Panc1 (cell line): ENCODE results near the gene SEMA6A. TPM values are rescaled to one million over a fixed set of nuclear protein-coding genes. Genes with fewer than 3 reads are reported as not detected.

Source experiments
- ATAC-seq: fragments of 200-7000 bp; cut with Tn5 transposase; 2 replicates; pipeline ENCODE4 v1.9.1; 2020; ENCODE audit warnings: mild to moderate bottlenecking, moderate library complexity
- BruUV-seq: library from RNA; stranded (reverse); fragments of 400-500 nt; replicated peaks from 2 replicates; lab custom pipeline; 2021; lab: Mats Ljungman, UMichigan
- CTCF ChIA-PET: fragments of 300-600 bp; sonication (Branson Sonifier 250); formaldehyde crosslinking; loops from one replicate; lab custom pipeline; 2022; ENCODE audit warnings: antibody characterized with exemption; lab: Charles Lee
- POLR2A ChIA-PET: fragments of 300-600 bp; sonication (Branson Sonifier 250); formaldehyde crosslinking; loops from one replicate; lab custom pipeline; 2022; ENCODE audit warnings: antibody characterized with exemption; lab: Charles Lee
- DNase-seq: peaks from one replicate; pipeline ENCODE4 v3.0.0-alpha.2; 2010; ENCODE audit warnings: low read depth, low spot score
- H3K27ac ChIP-seq: 2 replicates; pipeline ENCODE4 v1.5.1; 2011; ENCODE audit warnings: mild to moderate bottlenecking, low read length, inconsistent platforms
- H3K27me3 ChIP-seq: fragments of 200-500 bp; sonication (Bioruptor generic); 2 replicates; pipeline ENCODE4 v1.6.0; 2014; ENCODE audit warnings: low read length, inconsistent platforms; ENCODE audit not compliant: control insufficient read depth, insufficient read depth
- H3K36me3 ChIP-seq: fragments of 200-500 bp; sonication (Bioruptor generic); 2 replicates; pipeline ENCODE4 v1.5.1; 2014; ENCODE audit warnings: inconsistent platforms, mild to moderate bottlenecking, low read length, moderate library complexity; ENCODE audit not compliant: control insufficient read depth, insufficient read depth
- H3K4me1 ChIP-seq: 2 replicates; pipeline ENCODE4 v1.5.1; 2011; ENCODE audit warnings: inconsistent platforms, mild to moderate bottlenecking, low read length, moderate library complexity; ENCODE audit not compliant: control insufficient read depth, insufficient read depth
- H3K4me3 ChIP-seq, 2 experiments: 2 replicates each; pipeline ENCODE4 v1.5.1; 2011 to 2012; ENCODE audit warnings: low read depth in 2 of 2, low read length in 2 of 2, mild to moderate bottlenecking in 2 of 2, inconsistent platforms in 1 of 2, moderate library complexity in 1 of 2
- H3K9me3 ChIP-seq: fragments of 200-500 bp; sonication (Bioruptor generic); 2 replicates; pipeline ENCODE4 v1.5.1; 2014; ENCODE audit warnings: low read depth, mild to moderate bottlenecking, inconsistent platforms, low read length, moderate library complexity; ENCODE audit not compliant: control insufficient read depth, insufficient read depth
- CTCF ChIP-seq: fragments of 450-650 bp; IDR thresholded peaks from 2 replicates; pipeline ENCODE4 v1.5.1; 2017; ENCODE audit warnings: mild to moderate bottlenecking
- POLR2AphosphoS5 ChIP-seq: IDR thresholded peaks from 2 replicates; pipeline ENCODE4 v1.6.1; 2012; ENCODE audit warnings: mild to moderate bottlenecking, low read depth, low read length, moderate library complexity
- SIN3A ChIP-seq: IDR thresholded peaks from 2 replicates; pipeline ENCODE4 v1.6.1; 2012; ENCODE audit warnings: low read depth, mild to moderate bottlenecking, low read length, moderate library complexity, borderline replicate concordance; ENCODE audit not compliant: insufficient read depth
- TCF7L2 ChIP-seq: IDR thresholded peaks from 2 replicates; pipeline ENCODE4 v1.6.1; 2011; ENCODE audit warnings: mild to moderate bottlenecking, low read depth, low read length, inconsistent platforms
- in situ Hi-C: cut with HindIII; loops from 2 replicates; pipeline ENCODE4 v1.10.0; 2016; ENCODE audit warnings: low sequenced_read_pairs, low pct_unique_long_range_greater_than_20kb
- intact Hi-C: fragments of 100-400 bp; cut with micrococcal nuclease; formaldehyde crosslinking; loops from one replicate; pipeline ENCODE4 v1.10.0; 2022; ENCODE audit not compliant: unreplicated experiment
- total RNA-seq: library from RNA; stranded (reverse); gene quantifications from one replicate; pipeline ENCODE4 v1.2.1, GENCODE V29; 2021; ENCODE audit not compliant: unreplicated experiment
- TF ChIP-seq, protein P1 (sequence below), 2 experiments: IDR thresholded peaks; 2 replicates each; pipeline ENCODE4 v1.6.1; 2011 to 2012; ENCODE audit warnings: low read depth in 2 of 2, control low read depth in 1 of 2, low read length in 1 of 2, mild to moderate bottlenecking in 1 of 2, moderate library complexity in 1 of 2; ENCODE audit not compliant: insufficient read depth in 1 of 2

SEMA6A gene
- total RNA-seq, 1 experiment from 2014 or later: 0.54 TPM

GRCh38 chr5:116573279-116573701 lies 1.3 kb downstream of the SEMA6A start:
- no TSS peak for BruUV-seq
- Histone ChIP-seq H3K9me3 (no peaks in the 10 kb centered on the region), H3K4me1 (peaks cover 23% of the 10 kb centered on the region), H3K4me3 (peak overlapping the region; percentile 27 to 60), H3K27ac (no peak overlapping the region), H3K27me3 (peaks cover 45% of the 10 kb centered on the region), H3K36me3 (no peaks in the 10 kb centered on the region)
- intact Hi-C loops (no loop called here), in situ Hi-C loops (no loop called here)
- no peak for DNase-seq
- POLR2A ChIA-PET: no interaction called here
- CTCF ChIA-PET: no interaction called here
- TF ChIP-seq CTCF (no peak), TCF7L2 (no peak), SIN3A (no peak), POLR2AphosphoS5 (no peak)
- TF ChIP-seq, protein P1, sequence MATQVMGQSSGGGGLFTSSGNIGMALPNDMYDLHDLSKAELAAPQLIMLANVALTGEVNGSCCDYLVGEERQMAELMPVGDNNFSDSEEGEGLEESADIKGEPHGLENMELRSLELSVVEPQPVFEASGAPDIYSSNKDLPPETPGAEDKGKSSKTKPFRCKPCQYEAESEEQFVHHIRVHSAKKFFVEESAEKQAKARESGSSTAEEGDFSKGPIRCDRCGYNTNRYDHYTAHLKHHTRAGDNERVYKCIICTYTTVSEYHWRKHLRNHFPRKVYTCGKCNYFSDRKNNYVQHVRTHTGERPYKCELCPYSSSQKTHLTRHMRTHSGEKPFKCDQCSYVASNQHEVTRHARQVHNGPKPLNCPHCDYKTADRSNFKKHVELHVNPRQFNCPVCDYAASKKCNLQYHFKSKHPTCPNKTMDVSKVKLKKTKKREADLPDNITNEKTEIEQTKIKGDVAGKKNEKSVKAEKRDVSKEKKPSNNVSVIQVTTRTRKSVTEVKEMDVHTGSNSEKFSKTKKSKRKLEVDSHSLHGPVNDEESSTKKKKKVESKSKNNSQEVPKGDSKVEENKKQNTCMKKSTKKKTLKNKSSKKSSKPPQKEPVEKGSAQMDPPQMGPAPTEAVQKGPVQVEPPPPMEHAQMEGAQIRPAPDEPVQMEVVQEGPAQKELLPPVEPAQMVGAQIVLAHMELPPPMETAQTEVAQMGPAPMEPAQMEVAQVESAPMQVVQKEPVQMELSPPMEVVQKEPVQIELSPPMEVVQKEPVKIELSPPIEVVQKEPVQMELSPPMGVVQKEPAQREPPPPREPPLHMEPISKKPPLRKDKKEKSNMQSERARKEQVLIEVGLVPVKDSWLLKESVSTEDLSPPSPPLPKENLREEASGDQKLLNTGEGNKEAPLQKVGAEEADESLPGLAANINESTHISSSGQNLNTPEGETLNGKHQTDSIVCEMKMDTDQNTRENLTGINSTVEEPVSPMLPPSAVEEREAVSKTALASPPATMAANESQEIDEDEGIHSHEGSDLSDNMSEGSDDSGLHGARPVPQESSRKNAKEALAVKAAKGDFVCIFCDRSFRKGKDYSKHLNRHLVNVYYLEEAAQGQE (IDR thresholded peaks at IDR 0.05; ENCODE audit: insufficient read depth in 1 of 2, low read depth in 2 of 2, low read length in 1 of 2): no peak
- ATAC-seq: peak; percentile 44

DNA sequence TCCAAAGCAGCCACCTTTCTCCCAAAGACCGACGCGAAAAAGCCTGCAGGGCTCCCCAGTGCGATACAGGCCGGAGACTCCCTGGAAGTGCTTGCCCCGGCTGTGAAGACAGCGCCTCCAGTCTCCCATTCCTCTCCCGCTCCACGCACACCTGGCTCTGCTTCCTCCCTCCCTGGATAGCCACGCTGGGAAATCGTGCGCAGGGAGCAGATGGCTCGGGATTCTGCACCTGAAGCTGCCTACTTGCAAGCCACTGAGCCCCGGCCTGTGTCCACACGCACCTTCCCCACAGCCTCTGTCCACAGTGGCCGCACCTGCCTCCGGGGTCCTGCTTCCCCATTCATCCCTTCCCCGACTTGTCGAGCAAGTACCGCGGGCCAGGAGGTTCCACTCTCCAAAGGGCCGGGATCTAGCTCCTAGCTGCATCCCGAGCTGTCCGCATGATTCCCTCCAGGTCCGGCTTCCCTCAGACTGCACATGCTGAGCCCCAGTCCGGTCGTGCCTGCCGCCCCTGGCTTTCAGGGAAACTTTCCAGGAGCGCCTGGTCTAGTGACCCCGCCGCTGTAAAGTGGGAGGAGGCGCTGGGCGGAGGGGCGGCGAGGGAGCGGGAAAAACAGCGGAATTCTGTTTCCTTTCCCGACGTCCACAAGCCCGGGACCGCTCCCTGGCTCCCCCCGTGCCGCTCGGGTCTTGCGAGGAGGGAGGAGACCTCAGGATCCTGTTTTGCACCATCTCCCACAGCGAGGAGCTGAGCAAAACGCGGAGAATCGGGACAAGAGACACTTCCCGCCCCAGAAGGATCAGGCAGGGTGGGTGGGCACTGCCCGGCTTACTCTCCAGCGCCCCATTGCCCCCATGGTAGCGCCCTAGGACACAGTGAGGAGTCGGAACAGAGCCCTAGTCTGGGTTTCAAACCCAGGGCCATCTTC lies 2.0 kb downstream of the SEMA6A start:
- no TSS peak for BruUV-seq
- POLR2A ChIA-PET: no interaction called here
- intact Hi-C loops: no loop called here
- in situ Hi-C loops: no loop called here
- peaks cover 50% of the 10 kb centered on the region for H3K27me3 ChIP-seq
- H3K36me3 ChIP-seq: no peaks in the 10 kb centered on the region
- H3K4me1 ChIP-seq: peaks cover 23% of the 10 kb centered on the region
- TF ChIP-seq CTCF: no peak
- TF ChIP-seq, protein P1 (IDR thresholded peaks at IDR 0.05; ENCODE audit: insufficient read depth in 1 of 2, low read depth in 2 of 2, low read length in 1 of 2): no peak
- no peak for TF ChIP-seq SIN3A
- no peak for TF ChIP-seq POLR2AphosphoS5
- TF ChIP-seq TCF7L2: no peak
- DNase-seq (no peak), ATAC-seq (peak; percentile 47)
- peak overlapping the region; percentile 27 to 60 for H3K4me3 ChIP-seq
- H3K9me3 ChIP-seq: no peaks in the 10 kb centered on the region
- no peak overlapping the region for H3K27ac ChIP-seq
- CTCF ChIA-PET: no interaction called here
